ENCODE measurements around the gene ANKRD36.
"Not testable (repeated sequence)": the region's sequence is repeated elsewhere in the genome, so short reads cannot be mapped to it uniquely, and the experiment has no call there.

Gene ANKRD36

GRCh38 chr2:97113050-97113881, at the start of gene ANKRD36:
Gene ANKRD36 (plus strand): TSS chr2:97113153. CDS start chr2:97113740, 587 bp downstream.
- not testable (repeated sequence) for DNase-seq

GRCh38 chr2:97066030-97066429, 46.9 kb upstream of the ANKRD36 start:
- not testable (repeated sequence) for DNase-seq

GRCh38 chr2:97067279-97068004, 45.5 kb upstream of the ANKRD36 start:
- DNase-seq = no peak

GRCh38 chr2:97068074-97068473, 44.9 kb upstream of the ANKRD36 start:
- no peak for DNase-seq

- DNase-seq = not testable (repeated sequence)
Observed at GRCh38 chr2:97068722-97069121, 44.2 kb upstream of the ANKRD36 start.

GRCh38 chr2:97070915-97071314, 42.0 kb upstream of the ANKRD36 start:
- not testable (repeated sequence) for DNase-seq

GRCh38 chr2:97077213-97077612, 35.7 kb upstream of the ANKRD36 start:
- not testable (repeated sequence) for DNase-seq

GRCh38 chr2:97080855-97081254, 32.1 kb upstream of the ANKRD36 start:
- not testable (repeated sequence) for DNase-seq

GRCh38 chr2:97082206-97082605, 30.7 kb upstream of the ANKRD36 start:
- not testable (repeated sequence) for DNase-seq

- DNase-seq = not testable (repeated sequence)
Observed at GRCh38 chr2:97083516-97083915, 29.4 kb upstream of the ANKRD36 start.

GRCh38 chr2:97085093-97085492, 27.9 kb upstream of the ANKRD36 start:
- not testable (repeated sequence) for DNase-seq

GRCh38 chr2:97088706-97089105, 24.2 kb upstream of the ANKRD36 start:
- DNase-seq = not testable (repeated sequence)

GRCh38 chr2:97092946-97093345, 20.0 kb upstream of the ANKRD36 start:
- DNase-seq = peak in 1 of 51 donors; percentile 23

GRCh38 chr2:97093983-97094771, 18.8 kb upstream of the ANKRD36 start:
- not testable (repeated sequence) for DNase-seq

- DNase-seq = peak in 43 of 51 donors; percentile 19 to 90 (median 65)
Observed at GRCh38 chr2:97094772-97095611, 18.0 kb upstream of the ANKRD36 start, which contains the start of gene FAHD2B. Gene FAHD2B (minus strand): TSS chr2:97094882. CDS start chr2:97091706, 3,176 bp downstream.

- no peak for DNase-seq
Observed at GRCh38 chr2:97095661-97096060, 17.3 kb upstream of the ANKRD36 start.

GRCh38 chr2:97098786-97099372, 14.1 kb upstream of the ANKRD36 start:
- not testable (repeated sequence) for DNase-seq

GRCh38 chr2:97106878-97107277, 6.1 kb upstream of the ANKRD36 start:
- DNase-seq = not testable (repeated sequence)

GRCh38 chr2:97111246-97111645, 1.7 kb upstream of the ANKRD36 start:
- not testable (repeated sequence) for DNase-seq
